GM23248 (cell line): Measurements from ENCODE around the gene VTI1A. TPM values are rescaled to one million over a fixed set of nuclear protein-coding genes. Genes with fewer than 3 reads are reported as not detected.

Source experiments
- DNase-seq: peaks from one replicate; pipeline ENCODE4 v3.0.0-alpha.2; 2015
- H2AFZ ChIP-seq: fragments of 200-600 bp; sonication (generic); 2 replicates; pipeline ENCODE4 v1.6.1; 2016; ENCODE audit warnings: antibody characterized with exemption
- H3F3A ChIP-seq: fragments of 200-600 bp; sonication (generic); 2 replicates; pipeline ENCODE4 v1.6.1; 2016; ENCODE audit warnings: mild to moderate bottlenecking, antibody characterized with exemption, mixed run types; ENCODE audit not compliant: insufficient read depth
- H3K27ac ChIP-seq: fragments of 200-600 bp; sonication (generic); 2 replicates; pipeline ENCODE4 v1.5.1; 2016; ENCODE audit warnings: mild to moderate bottlenecking
- H3K27me3 ChIP-seq: fragments of 200-600 bp; sonication (generic); replicated peaks from 2 replicates; pipeline ENCODE4 v1.6.1; 2016; ENCODE audit warnings: mild to moderate bottlenecking; ENCODE audit not compliant: insufficient read depth
- H3K36me3 ChIP-seq: fragments of 200-600 bp; sonication (generic); 2 replicates; pipeline ENCODE4 v1.6.1; 2016; ENCODE audit warnings: low read depth, mild to moderate bottlenecking
- H3K4me1 ChIP-seq: fragments of 200-600 bp; sonication (generic); 2 replicates; pipeline ENCODE4 v1.6.1; 2016; ENCODE audit warnings: mild to moderate bottlenecking; ENCODE audit not compliant: insufficient read depth
- H3K4me2 ChIP-seq: fragments of 200-600 bp; sonication (generic); one replicate; pipeline ENCODE4 v1.6.1; 2016; ENCODE audit warnings: mild to moderate bottlenecking; ENCODE audit not compliant: unreplicated experiment
- H3K4me3 ChIP-seq: fragments of 200-600 bp; sonication (generic); 2 replicates; pipeline ENCODE4 v1.5.1; 2016; ENCODE audit warnings: mild to moderate bottlenecking
- H3K79me2 ChIP-seq: fragments of 200-600 bp; sonication (generic); 2 replicates; pipeline ENCODE4 v1.6.1; 2016; ENCODE audit warnings: mild to moderate bottlenecking; ENCODE audit not compliant: insufficient read depth
- H3K9ac ChIP-seq: fragments of 200-600 bp; sonication (generic); 2 replicates; pipeline ENCODE4 v1.6.1; 2016; ENCODE audit warnings: mild to moderate bottlenecking
- H3K9me2 ChIP-seq: fragments of 200-600 bp; sonication (generic); 2 replicates; pipeline ENCODE4 v1.6.1; 2016; ENCODE audit warnings: mixed run types, mild to moderate bottlenecking, moderate library complexity; ENCODE audit not compliant: insufficient read depth
- H3K9me3 ChIP-seq: fragments of 200-600 bp; sonication (generic); one replicate; pipeline ENCODE4 v1.6.1; 2017; ENCODE audit warnings: low read depth
- H4K20me1 ChIP-seq: fragments of 200-600 bp; sonication (generic); 2 replicates; pipeline ENCODE4 v1.6.0; 2016; ENCODE audit not compliant: insufficient read depth
- EZH2 ChIP-seq: fragments of 200-600 bp; sonication (generic); IDR thresholded peaks from 2 replicates; pipeline ENCODE4 v1.6.1; 2018; ENCODE audit warnings: antibody characterized with exemption, mild to moderate bottlenecking; ENCODE audit not compliant: insufficient read depth, poor library complexity, severe bottlenecking
- EZH2phosphoT487 ChIP-seq: fragments of 200-600 bp; sonication (generic); IDR thresholded peaks from 2 replicates; pipeline ENCODE4 v1.6.1; 2018; ENCODE audit warnings: antibody characterized with exemption, moderate library complexity, mild to moderate bottlenecking, low read depth; ENCODE audit not compliant: insufficient read depth
- WGBS, 2 experiments: methylation state at CpG; one replicate each; pipeline ENCODE4 v1.1.6; 2015 to 2017; ENCODE audit warnings: low lambda C conversion rate in 2 of 2, low coverage in 1 of 2; ENCODE audit errors: missing lambda C conversion rate in 2 of 2; 5-methylcytosine and 5-hydroxymethylcytosine counted together
- in situ Hi-C: fragments of 300-500 bp; cut with MboI; formaldehyde crosslinking; loops from 2 replicates; pipeline ENCODE4 v1.15.0; 2020
- polyA plus RNA-seq: library from polyadenylated mRNA; unstranded; fragments of >200 nt; fragmentation: Nextera tagmentation; extraction: Ambion mirVana; gene quantifications from 2 replicates; pipeline ENCODE4 v1.2.1, GENCODE V29; 2016
- total RNA-seq: library from RNA; depleted of rRNA; stranded (reverse); fragments of >200 nt; shearing (Covaris generic); gene quantifications from 2 replicates; pipeline ENCODE4 v1.2.3, GENCODE V29; 2014

Gene VTI1A
- total and polyA plus RNA-seq, 2 experiments from 2014 or later = 21.6 to 26.4 TPM

DNA sequence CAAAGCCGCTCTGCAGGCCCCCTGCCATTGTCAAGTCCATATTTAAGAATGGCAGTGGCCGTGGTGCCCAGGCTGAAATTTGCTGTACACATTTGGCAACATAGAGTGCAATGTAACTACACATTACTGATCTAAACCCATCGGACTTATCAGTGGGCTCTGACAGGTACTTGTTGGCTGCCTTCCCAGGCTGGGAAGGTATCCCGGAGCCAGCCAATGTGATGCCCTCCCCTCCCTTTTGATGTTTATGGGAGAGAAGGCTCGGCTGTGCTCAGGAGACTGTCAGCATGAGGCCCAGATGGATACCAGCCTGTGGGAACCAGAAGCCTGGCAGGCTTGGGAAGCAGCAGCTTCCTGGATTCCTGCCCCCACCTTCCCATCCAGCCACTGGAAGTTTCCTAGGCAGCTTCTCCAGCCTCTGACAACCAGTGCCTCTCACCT is 357.0 kb downstream of the VTI1A start:
- WGBS, 2 experiments = 89 to 94% methylated on average over 5 of the region's 5 CpGs
- no peak overlapping the region for H3K9ac ChIP-seq
- no peaks in the 10 kb centered on the region for H3K9me3 ChIP-seq
- no peaks in the 10 kb centered on the region for H4K20me1 ChIP-seq
- no peak for DNase-seq
- H3K79me2 ChIP-seq = no peaks in the 10 kb centered on the region
- H3K4me3 ChIP-seq = no peak overlapping the region
- no peak overlapping the region for H3K4me2 ChIP-seq
- H3K36me3 ChIP-seq = no peaks in the 10 kb centered on the region
- no peak overlapping the region for H2AFZ ChIP-seq
- no peaks in the 10 kb centered on the region for H3K4me1 ChIP-seq
- no peaks in the 10 kb centered on the region for H3K27me3 ChIP-seq
- H3F3A ChIP-seq = no peaks in the 10 kb centered on the region
- no peaks in the 10 kb centered on the region for H3K9me2 ChIP-seq
- H3K27ac ChIP-seq = no peak overlapping the region
- TF ChIP-seq EZH2phosphoT487 (no peak), EZH2 (no peak)
- in situ Hi-C loops = no loop called here

DNA sequence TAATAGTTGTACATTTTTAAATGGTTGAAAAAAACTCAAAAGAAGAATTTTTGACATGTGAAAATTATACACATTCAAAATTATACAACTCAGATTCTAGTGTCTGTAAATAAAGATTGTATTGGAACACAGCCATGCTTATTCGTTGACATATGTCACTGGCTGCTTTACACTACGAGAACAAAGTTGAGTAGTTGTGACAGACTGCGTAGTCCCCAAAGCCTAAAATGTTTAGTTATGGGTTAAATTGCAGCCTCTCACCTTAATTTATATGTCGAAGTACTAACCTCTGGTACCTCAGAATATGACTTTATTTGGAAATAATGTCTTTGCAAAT is 358.2 kb downstream of the VTI1A start:
- Histone ChIP-seq H3K9ac (no peak overlapping the region), H3F3A (no peaks in the 10 kb centered on the region), H3K9me3 (no peaks in the 10 kb centered on the region), H3K4me1 (no peaks in the 10 kb centered on the region), H3K4me3 (no peak overlapping the region), H3K27me3 (no peaks in the 10 kb centered on the region), H3K27ac (no peak overlapping the region), H3K36me3 (no peaks in the 10 kb centered on the region), H3K79me2 (no peaks in the 10 kb centered on the region), H3K4me2 (no peak overlapping the region), H2AFZ (no peak overlapping the region), H4K20me1 (no peaks in the 10 kb centered on the region), H3K9me2 (no peaks in the 10 kb centered on the region)
- in situ Hi-C loops = no loop called here
- 81 to 88% methylated on average over 4 of the region's 4 CpGs for WGBS, 2 experiments
- DNase-seq = no peak
- TF ChIP-seq EZH2phosphoT487 (no peak), EZH2 (no peak)

DNA sequence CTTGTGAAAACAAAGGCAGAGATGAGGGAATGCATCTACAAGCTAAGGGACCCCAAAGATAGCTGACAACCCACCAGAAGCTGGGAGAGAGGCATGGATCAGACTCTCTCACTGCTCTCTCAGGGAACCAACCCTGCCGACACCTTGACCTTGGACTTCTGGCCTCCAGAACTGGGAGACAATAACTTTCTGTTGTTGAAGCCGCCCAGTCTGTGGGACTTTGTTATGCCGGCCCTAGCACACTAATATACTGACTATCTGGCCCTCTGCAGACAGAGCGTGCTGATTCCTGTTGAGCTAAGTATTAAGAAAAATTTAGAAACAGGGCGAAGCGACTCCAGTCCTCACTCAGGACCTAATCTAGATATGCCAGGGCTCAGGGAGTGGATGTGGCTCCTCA is 358.7 kb downstream of the VTI1A start:
- Histone ChIP-seq H3K4me1 (no peaks in the 10 kb centered on the region), H2AFZ (no peak overlapping the region), H3K27ac (no peak overlapping the region), H3K4me3 (no peak overlapping the region), H3K27me3 (no peaks in the 10 kb centered on the region), H3F3A (0 out of 2 replicates have a peak, but pooled peaks cover 3% of the 10 kb centered on the region), H3K9me2 (no peaks in the 10 kb centered on the region), H3K4me2 (no peak overlapping the region), H3K79me2 (no peaks in the 10 kb centered on the region), H3K9me3 (no peaks in the 10 kb centered on the region), H3K36me3 (no peaks in the 10 kb centered on the region), H4K20me1 (no peaks in the 10 kb centered on the region), H3K9ac (no peak overlapping the region)
- WGBS, 2 experiments = 93 to 95% methylated on average over 6 of the region's 6 CpGs
- no peak for DNase-seq
- in situ Hi-C loops = no loop called here
- TF ChIP-seq EZH2 = no peak
- TF ChIP-seq EZH2phosphoT487 = no peak

DNA sequence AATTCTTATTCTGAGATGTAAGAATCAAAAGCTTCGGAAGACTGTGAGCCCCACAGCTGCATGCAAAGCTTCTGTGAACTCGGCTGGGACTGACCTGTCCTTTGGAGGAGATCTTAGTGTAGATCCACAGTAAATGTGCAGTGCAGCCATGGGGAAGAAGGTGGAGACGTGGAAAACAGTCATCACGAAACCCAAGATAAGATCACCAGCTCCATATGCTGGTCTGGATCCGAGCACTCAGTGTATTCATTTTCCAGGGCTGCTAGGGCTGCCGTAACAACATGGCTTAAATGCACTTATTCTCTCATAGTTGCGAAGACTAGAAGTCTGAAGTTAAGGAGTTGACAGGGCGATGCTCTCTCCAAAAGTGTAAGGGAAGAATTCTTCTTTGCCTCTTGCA is 360.0 kb downstream of the VTI1A start:
- H3K4me2 ChIP-seq = no peak overlapping the region
- peaks cover under 1% of the 10 kb centered on the region; the same call in 1 of the 2 replicates for H3K4me1 ChIP-seq
- TF ChIP-seq EZH2phosphoT487 (no peak), EZH2 (no peak)
- no peaks in the 10 kb centered on the region for H3K9me3 ChIP-seq
- no peaks in the 10 kb centered on the region for H3K27me3 ChIP-seq
- no peak overlapping the region for H3K4me3 ChIP-seq
- H3K27ac ChIP-seq = no peak overlapping the region
- H3K9ac ChIP-seq = no peak overlapping the region
- H3K36me3 ChIP-seq = no peaks in the 10 kb centered on the region
- no peaks in the 10 kb centered on the region for H3K79me2 ChIP-seq
- peaks cover 10% of the 10 kb centered on the region for H3F3A ChIP-seq
- no peak overlapping the region for H2AFZ ChIP-seq
- in situ Hi-C loops = no loop called here
- no peaks in the 10 kb centered on the region for H3K9me2 ChIP-seq
- 90 to 92% methylated on average over 8 of the region's 8 CpGs for WGBS, 2 experiments
- no peaks in the 10 kb centered on the region for H4K20me1 ChIP-seq
- no peak for DNase-seq

DNA sequence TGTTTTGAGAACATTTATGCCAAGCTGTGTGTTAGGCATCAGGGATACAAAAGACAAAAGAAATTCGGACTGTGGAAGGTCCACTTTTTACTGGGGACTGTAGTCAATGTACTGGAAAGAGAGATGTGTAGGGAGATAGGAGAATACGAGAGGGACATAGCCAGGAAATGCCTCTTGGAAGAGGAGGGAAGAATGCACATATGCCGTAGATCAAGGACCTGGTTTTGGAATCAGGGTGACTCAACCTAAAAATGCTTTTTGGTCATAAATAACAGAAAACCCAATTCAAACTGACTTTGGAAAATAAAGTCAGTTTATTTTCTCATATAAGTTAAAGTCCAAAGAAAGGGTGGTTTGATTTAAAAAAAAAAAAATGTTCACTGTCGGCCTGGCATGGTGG is 362.7 kb downstream of the VTI1A start:
- no peaks in the 10 kb centered on the region for H3K36me3 ChIP-seq
- WGBS, 2 experiments = 90 to 92% methylated on average over 4 of the region's 4 CpGs
- in situ Hi-C loops = no loop called here
- no peak overlapping the region for H3K4me2 ChIP-seq
- H3K9ac ChIP-seq = no peak overlapping the region
- H3K9me2 ChIP-seq = no peaks in the 10 kb centered on the region
- no peak for DNase-seq
- no peaks in the 10 kb centered on the region for H3K27me3 ChIP-seq
- H4K20me1 ChIP-seq = no peaks in the 10 kb centered on the region
- TF ChIP-seq EZH2phosphoT487 (no peak), EZH2 (no peak)
- no peaks in the 10 kb centered on the region for H3K79me2 ChIP-seq
- no peak overlapping the region for H3K4me3 ChIP-seq
- no peaks in the 10 kb centered on the region for H3K9me3 ChIP-seq
- H3K27ac ChIP-seq = no peak overlapping the region
- peaks cover 20% of the 10 kb centered on the region for H3K4me1 ChIP-seq
- no peak overlapping the region for H2AFZ ChIP-seq
- H3F3A ChIP-seq = peaks cover 37% of the 10 kb centered on the region
